Keratinocyte (primary cell): ENCODE measurements around the gene ZNF615. TPM values are rescaled to one million over a fixed set of nuclear protein-coding genes. Genes with fewer than 3 reads are reported as not detected.

Experiments
- DNase-seq: peaks from one replicate; pipeline ENCODE4 v3.0.0-alpha.2; 2011; ENCODE audit warnings: low read depth, missing footprints, low spot score
- FAIRE-seq: peaks from 2 replicates; lab custom pipeline; 2011; peaks lifted over from hg19 to GRCh38; lab: Jason Lieb, UNC
- H2AFZ ChIP-seq: 2 replicates; pipeline ENCODE4 v1.6.0; 2012; ENCODE audit warnings: low read length, control low read depth, inconsistent platforms; ENCODE audit not compliant: control insufficient read depth
- H3K27ac ChIP-seq: 2 replicates; pipeline ENCODE4 v1.5.1; 2011; ENCODE audit warnings: low read length; ENCODE audit not compliant: control insufficient read depth, insufficient read depth
- H3K27me3 ChIP-seq: 3 replicates; pipeline ENCODE4 v1.6.0; 2011; ENCODE audit warnings: low read length; ENCODE audit not compliant: control insufficient read depth, insufficient read depth; ENCODE audit errors: extremely low read depth
- H3K36me3 ChIP-seq, 2 experiments: 2 replicates in 1 of 2; 3 replicates in 1 of 2; pipeline ENCODE4 v1.5.1; 2011; ENCODE audit warnings: low read length in 2 of 2, mild to moderate bottlenecking in 1 of 2; ENCODE audit not compliant: control insufficient read depth in 2 of 2, insufficient read depth in 2 of 2; ENCODE audit errors: extremely low read depth in 1 of 2
- H3K4me1 ChIP-seq: 3 replicates; pipeline ENCODE4 v1.5.1; 2011; ENCODE audit warnings: low read length; ENCODE audit not compliant: control insufficient read depth, insufficient read depth; ENCODE audit errors: extremely low read depth
- H3K4me2 ChIP-seq: 3 replicates; pipeline ENCODE4 v1.6.0; 2011; ENCODE audit warnings: low read depth, low read length; ENCODE audit not compliant: control insufficient read depth, insufficient read depth; ENCODE audit errors: extremely low read depth
- H3K4me3 ChIP-seq, 3 experiments: fragments of 200-600 bp in 1 of 3; sonication (generic) in 1 of 3; 2 replicates in 2 of 3; 3 replicates in 1 of 3; pipeline ENCODE4 v1.5.1; 2011 to 2016; ENCODE audit warnings: low read length in 3 of 3, mild to moderate bottlenecking in 3 of 3, control low read depth in 2 of 3, inconsistent platforms in 1 of 3, low read depth in 1 of 3, mixed read lengths in 1 of 3, mixed run types in 1 of 3, moderate library complexity in 1 of 3; ENCODE audit not compliant: control insufficient read depth in 2 of 3, insufficient read depth in 2 of 3; ENCODE audit errors: extremely low read depth in 1 of 3
- H3K79me2 ChIP-seq: 2 replicates; pipeline ENCODE4 v1.6.0; 2012; ENCODE audit warnings: low read length; ENCODE audit not compliant: control insufficient read depth, insufficient read depth
- H3K9ac ChIP-seq: 3 replicates; pipeline ENCODE4 v1.6.0; 2011; ENCODE audit warnings: low read length; ENCODE audit not compliant: control insufficient read depth, insufficient read depth; ENCODE audit errors: extremely low read depth
- H3K9me1 ChIP-seq: 3 replicates; pipeline ENCODE4 v1.6.0; 2011; ENCODE audit warnings: low read length; ENCODE audit not compliant: control insufficient read depth, insufficient read depth; ENCODE audit errors: extremely low read depth
- H3K9me3 ChIP-seq: 2 replicates; pipeline ENCODE4 v1.5.1; 2012; ENCODE audit warnings: low read depth, low read length; ENCODE audit not compliant: control insufficient read depth
- H4K20me1 ChIP-seq: 3 replicates; pipeline ENCODE4 v1.6.0; 2011; ENCODE audit warnings: low read length; ENCODE audit not compliant: control insufficient read depth, insufficient read depth; ENCODE audit errors: extremely low read depth
- EZH2 ChIP-seq: IDR thresholded peaks from one replicate; pipeline ENCODE4 v1.6.1; 2012; ENCODE audit warnings: inconsistent platforms, mild to moderate bottlenecking, low read length, moderate library complexity
- dilution Hi-C: fragments of 300-500 bp; cut with MboI; formaldehyde crosslinking; loops from one replicate; pipeline ENCODE4 v1.7.0; 2020; ENCODE audit warnings: low sequenced_read_pairs; ENCODE audit not compliant: extremely low pct_ligation_motif_present
- polyA plus RNA-seq, 5 experiments: library from polyadenylated mRNA; depleted of rRNA in 3 of 5; stranded (reverse) in 3 of 5; stranded (forward) in 1 of 5; unstranded in 1 of 5; fragments of >200 nt; gene quantifications; 1 replicate in 1 of 5; 2 replicates in 3 of 5; 3 replicates in 1 of 5; pipeline versions ENCODE4 v1.2.1 to v1.2.3, GENCODE V29; 2011 to 2012; ENCODE audit warnings: missing spikeins in 2 of 5, low read depth in 1 of 5, low replicate concordance in 1 of 5
- TF ChIP-seq, protein P1 (sequence below), 3 experiments: IDR thresholded peaks in 1 of 3; conservative IDR thresholded peaks in 1 of 3; optimal IDR thresholded peaks in 1 of 3; 2 replicates in 2 of 3; 3 replicates in 1 of 3; pipeline versions ENCODE3 to v1.5.1; 2011; ENCODE audit warnings: low read length in 3 of 3, mild to moderate bottlenecking in 3 of 3, moderate library complexity in 2 of 3, control low read depth in 1 of 3, inconsistent platforms in 1 of 3; ENCODE audit not compliant: insufficient read depth in 2 of 3; ENCODE audit errors: extremely low read depth in 1 of 3

Gene ZNF615
- polyA plus RNA-seq, 1 donor (not counting 4 experiments of a cell fraction or from before 2014, with no cell fraction given): 3.7 TPM

DNA sequence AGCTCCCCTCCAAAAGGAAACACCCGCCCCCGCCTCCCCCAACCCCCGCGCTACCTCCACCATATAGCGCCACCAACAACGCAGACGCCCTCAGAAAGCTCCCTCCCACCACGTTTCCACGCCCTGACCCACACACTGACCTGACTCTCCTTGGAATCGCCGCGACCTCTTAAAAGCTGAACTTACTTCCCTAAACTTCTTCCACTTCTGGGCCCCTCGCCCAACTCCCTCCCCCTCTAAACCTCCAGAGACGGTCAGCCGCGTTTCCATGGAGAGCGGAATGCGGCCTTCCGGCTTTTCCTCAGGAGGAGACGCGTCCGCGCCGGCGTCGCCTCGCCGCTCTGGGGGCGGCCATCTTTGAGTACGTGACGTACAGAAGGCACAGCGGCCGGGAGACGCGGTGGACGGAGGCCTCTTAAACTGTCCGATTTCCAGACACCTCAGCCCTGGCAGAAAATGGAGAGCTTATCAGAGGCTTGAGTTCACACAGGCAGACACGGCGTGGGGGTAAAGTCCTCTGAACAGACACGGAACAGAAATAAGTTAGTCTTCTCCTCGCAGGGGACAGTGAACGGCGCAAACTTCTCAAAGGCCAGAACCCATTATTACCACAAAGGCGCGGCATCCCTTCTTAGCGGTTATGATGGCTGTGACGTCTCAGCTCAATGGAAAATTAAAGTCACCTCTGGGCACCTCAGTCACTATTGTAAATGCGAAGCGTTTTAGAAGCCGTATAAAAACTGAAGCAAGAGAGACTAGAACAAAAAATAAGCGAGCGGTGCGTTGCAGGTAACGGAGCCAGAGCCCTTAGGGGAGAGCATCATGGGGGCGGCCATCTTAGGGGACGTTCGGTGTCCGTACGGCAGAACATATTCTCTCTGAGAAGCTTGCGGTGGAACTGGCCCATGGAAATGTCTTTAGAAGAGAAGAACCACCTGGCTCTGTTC lies 40.8 kb upstream of the ZNF615 start, which contains the start of gene ZNF432:
ZNF432 (minus strand) TSS at position 284 of the 947 bp plus-strand sequence. CDS start 1,970 bp downstream, outside the sequence.
- H3K79me2 ChIP-seq: peaks cover 2% of the 10 kb centered on the region
- DNase-seq (peak; percentile 28), FAIRE-seq (peak; percentile 53)
- H3K9ac ChIP-seq: peak within 1 kb of the TSS; percentile 92
- H3K36me3 ChIP-seq: peaks cover 5 to 6% of the 10 kb centered on the region in 2 experiments
- H3K4me1 ChIP-seq: peaks cover 6% of the 10 kb centered on the region
- H2AFZ ChIP-seq: peak within 1 kb of the TSS; percentile 100
- H3K27ac ChIP-seq: peak within 1 kb of the TSS; percentile 93
- peak within 1 kb of the TSS; percentile 54 to 95 (median 73) for H3K4me3 ChIP-seq
- dilution Hi-C loops: no loop called here
- no peaks in the 10 kb centered on the region for H4K20me1 ChIP-seq
- H3K4me2 ChIP-seq: peak within 1 kb of the TSS; percentile 74
- no peaks in the 10 kb centered on the region for H3K27me3 ChIP-seq
- H3K9me3 ChIP-seq: no peaks in the 10 kb centered on the region
- no peaks in the 10 kb centered on the region for H3K9me1 ChIP-seq
- TF ChIP-seq, protein P1, sequence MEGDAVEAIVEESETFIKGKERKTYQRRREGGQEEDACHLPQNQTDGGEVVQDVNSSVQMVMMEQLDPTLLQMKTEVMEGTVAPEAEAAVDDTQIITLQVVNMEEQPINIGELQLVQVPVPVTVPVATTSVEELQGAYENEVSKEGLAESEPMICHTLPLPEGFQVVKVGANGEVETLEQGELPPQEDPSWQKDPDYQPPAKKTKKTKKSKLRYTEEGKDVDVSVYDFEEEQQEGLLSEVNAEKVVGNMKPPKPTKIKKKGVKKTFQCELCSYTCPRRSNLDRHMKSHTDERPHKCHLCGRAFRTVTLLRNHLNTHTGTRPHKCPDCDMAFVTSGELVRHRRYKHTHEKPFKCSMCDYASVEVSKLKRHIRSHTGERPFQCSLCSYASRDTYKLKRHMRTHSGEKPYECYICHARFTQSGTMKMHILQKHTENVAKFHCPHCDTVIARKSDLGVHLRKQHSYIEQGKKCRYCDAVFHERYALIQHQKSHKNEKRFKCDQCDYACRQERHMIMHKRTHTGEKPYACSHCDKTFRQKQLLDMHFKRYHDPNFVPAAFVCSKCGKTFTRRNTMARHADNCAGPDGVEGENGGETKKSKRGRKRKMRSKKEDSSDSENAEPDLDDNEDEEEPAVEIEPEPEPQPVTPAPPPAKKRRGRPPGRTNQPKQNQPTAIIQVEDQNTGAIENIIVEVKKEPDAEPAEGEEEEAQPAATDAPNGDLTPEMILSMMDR (optimal IDR thresholded peaks at IDR 0.05 in 1 of 3, IDR thresholded peaks at IDR 0.05 in 1 of 3, conservative IDR thresholded peaks at IDR 0.05 in 1 of 3; ENCODE audit: extremely low read depth in 1 of 3, insufficient read depth in 2 of 3, low read length in 3 of 3): peak in 1 of 3 experiments; percentile 24
- TF ChIP-seq EZH2: no peak

DNA sequence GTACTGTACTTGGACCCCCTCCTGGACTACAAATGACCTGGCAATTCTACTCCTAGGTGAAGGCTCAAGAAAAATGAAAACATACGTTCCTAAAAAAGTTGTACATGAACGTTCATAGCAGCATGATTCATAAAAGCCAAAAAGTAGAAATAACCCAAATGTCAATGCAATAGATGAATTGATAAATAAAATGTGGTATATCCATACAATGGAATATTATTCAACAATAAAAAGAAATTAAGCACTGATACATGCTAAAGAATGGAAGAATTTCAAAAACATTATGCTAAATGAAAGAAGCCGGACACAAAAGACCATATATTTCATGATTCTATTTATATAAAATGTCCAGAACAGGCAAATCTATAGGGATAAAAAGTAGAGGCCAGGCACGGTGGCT lies 31.2 kb upstream of the ZNF615 start:
- Histone ChIP-seq H3K4me3 (no peak overlapping the region), H3K9me3 (peaks cover 14% of the 10 kb centered on the region), H3K27me3 (no peaks in the 10 kb centered on the region), H3K9me1 (no peaks in the 10 kb centered on the region), H3K27ac (no peak overlapping the region), H3K36me3 (peaks cover 26 to 34% of the 10 kb centered on the region in 2 experiments), H4K20me1 (no peaks in the 10 kb centered on the region), H3K4me1 (no peaks in the 10 kb centered on the region), H3K9ac (no peak overlapping the region), H2AFZ (no peak overlapping the region), H3K4me2 (no peak overlapping the region), H3K79me2 (no peaks in the 10 kb centered on the region)
- no peak for FAIRE-seq
- dilution Hi-C loops: no loop called here
- DNase-seq: no peak
- no peak for TF ChIP-seq EZH2
- TF ChIP-seq, protein P1 (optimal IDR thresholded peaks at IDR 0.05 in 1 of 3, IDR thresholded peaks at IDR 0.05 in 1 of 3, conservative IDR thresholded peaks at IDR 0.05 in 1 of 3; ENCODE audit: extremely low read depth in 1 of 3, insufficient read depth in 2 of 3, low read length in 3 of 3): no peak
